B cell (primary cell): ENCODE results near the gene DPYSL4. TPM values are rescaled to one million over a fixed set of nuclear protein-coding genes. Genes with fewer than 3 reads are reported as not detected.

Experiments
- ATAC-seq: fragments of 200-7000 bp; cut with Tn5 transposase; one replicate; pipeline ENCODE4 v1.10.0; 2021; ENCODE audit warnings: low read depth, mild to moderate bottlenecking, moderate number of reproducible peaks, moderate library complexity
- CTCF ChIA-PET: fragments of 350-600 bp; sonication (Branson Sonifier 250); formaldehyde crosslinking; loops from one replicate; lab custom pipeline; 2021; ENCODE audit warnings: antibody characterized with exemption, inconsistent platforms; lab: Charles Lee
- POLR2A ChIA-PET: fragments of 350-600 bp; sonication (Branson Sonifier 250); formaldehyde crosslinking; loops from one replicate; lab custom pipeline; 2021; ENCODE audit warnings: antibody characterized with exemption; lab: Charles Lee
- DNase-seq: peaks from one replicate; pipeline ENCODE4 v3.0.0; 2013
- H2AFZ ChIP-seq: 2 replicates; pipeline ENCODE4 v1.6.1; 2012; ENCODE audit warnings: mild to moderate bottlenecking, low read depth, low read length; ENCODE audit not compliant: insufficient read depth, poor library complexity, severe bottlenecking
- H3K27ac ChIP-seq, 2 donors: 1 replicate in 1 of 2; 2 replicates in 1 of 2; pipeline ENCODE4 v1.5.1; 2012 to 2013; ENCODE audit warnings: low read length in 2 of 2, mild to moderate bottlenecking in 2 of 2, moderate library complexity in 1 of 2
- H3K27me3 ChIP-seq, 4 experiments: fragments of 200-600 bp in 1 of 4; sonication (generic) in 1 of 4; replicated peaks in 1 of 4; 1 replicate in 2 of 4; 2 replicates in 2 of 4; pipeline versions ENCODE4 v1.6.1 to v1.7.0; 2013 to 2016; ENCODE audit warnings: low read length in 3 of 4, mild to moderate bottlenecking in 2 of 4, mixed read lengths in 1 of 4, moderate library complexity in 1 of 4; ENCODE audit not compliant: insufficient read depth in 4 of 4, control insufficient read depth in 3 of 4; ENCODE audit errors: control extremely low read depth in 1 of 4
- H3K36me3 ChIP-seq, 2 experiments: replicated peaks in 1 of 2; 1 replicate in 1 of 2; 2 replicates in 1 of 2; pipeline versions ENCODE4 v1.6.1 to v1.7.1; 2013; ENCODE audit warnings: low read length in 1 of 2; ENCODE audit not compliant: insufficient read depth in 2 of 2, control insufficient read depth in 1 of 2; ENCODE audit errors: control extremely low read depth in 1 of 2, extremely low read depth in 1 of 2
- H3K4me1 ChIP-seq, 2 donors: fragments of 200-600 bp in 1 of 2; sonication (generic) in 1 of 2; 1 replicate in 1 of 2; 2 replicates in 1 of 2; pipeline versions ENCODE4 v1.5.1 to v1.6.1; 2013 to 2017; ENCODE audit warnings: low read length in 2 of 2; ENCODE audit not compliant: control insufficient read depth in 2 of 2, insufficient read depth in 2 of 2
- H3K4me2 ChIP-seq: replicated peaks from 2 replicates; pipeline ENCODE3; 2012; ENCODE audit warnings: mild to moderate bottlenecking, low read depth, low read length; ENCODE audit not compliant: poor library complexity, severe bottlenecking
- H3K4me3 ChIP-seq, 5 experiments: fragments of 200-600 bp in 1 of 5; sonication (generic) in 1 of 5; 1 replicate in 3 of 5; 2 replicates in 2 of 5; pipeline versions ENCODE4 v1.5.1 to v1.7.0; 2011 to 2016; ENCODE audit warnings: low read length in 4 of 5, mild to moderate bottlenecking in 4 of 5, low read depth in 2 of 5, control low read depth in 1 of 5, moderate library complexity in 1 of 5; ENCODE audit not compliant: insufficient read depth in 1 of 5; ENCODE audit errors: control extremely low read depth in 1 of 5, extremely low read depth in 1 of 5
- H3K79me2 ChIP-seq: fragments of 200-600 bp; sonication (generic); one replicate; pipeline ENCODE4 v1.6.0; 2016; ENCODE audit warnings: low read length; ENCODE audit not compliant: control insufficient read depth, insufficient read depth
- H3K9ac ChIP-seq: fragments of 200-600 bp; sonication (generic); 2 replicates; pipeline ENCODE4 v1.6.1; 2017; ENCODE audit warnings: mild to moderate bottlenecking, low read length, moderate library complexity
- H3K9me3 ChIP-seq, 3 donors: one replicate each; pipeline versions ENCODE4 v1.6.1 to v1.7.1; 2013; ENCODE audit warnings: low read length in 2 of 3; ENCODE audit not compliant: control insufficient read depth in 2 of 3, insufficient read depth in 1 of 3; ENCODE audit errors: control extremely low read depth in 1 of 3
- H4K20me1 ChIP-seq: 2 replicates; pipeline ENCODE4 v1.6.0; 2012; ENCODE audit warnings: mild to moderate bottlenecking, low read length; ENCODE audit not compliant: insufficient read depth, control insufficient read depth, poor library complexity, severe bottlenecking
- H3K27ac Mint-ChIP-seq: one replicate; pipeline ENCODE4 v1.8.0; 2021; ENCODE audit warnings: mixed read lengths
- H3K27me3 Mint-ChIP-seq: one replicate; pipeline ENCODE4 v1.8.0; 2021; ENCODE audit warnings: mixed read lengths
- H3K4me1 Mint-ChIP-seq: one replicate; pipeline ENCODE4 v1.8.0; 2021; ENCODE audit warnings: mixed read lengths
- H3K4me3 Mint-ChIP-seq: one replicate; pipeline ENCODE4 v1.8.0; 2021; ENCODE audit warnings: mixed read lengths
- H3K9me3 Mint-ChIP-seq: one replicate; pipeline ENCODE4 v1.8.0; 2022; ENCODE audit warnings: mixed read lengths; ENCODE audit not compliant: insufficient read depth
- CTCF ChIP-seq: fragments of 200-600 bp; IDR thresholded peaks from one replicate; pipeline ENCODE4 v1.8.0; 2022; ENCODE audit warnings: antibody characterized with exemption, mild to moderate bottlenecking
- EZH2 ChIP-seq: IDR thresholded peaks from 2 replicates; pipeline ENCODE4 v1.6.1; 2012; ENCODE audit warnings: borderline replicate concordance, low read depth, mild to moderate bottlenecking, moderate library complexity, low read length; ENCODE audit not compliant: insufficient read depth, poor library complexity, severe bottlenecking
- whole genome bisulfite sequencing: methylation state at CpG from one replicate; pipeline ENCODE4 v1.1.5; 2013; ENCODE audit warnings: missing lambda C conversion rate; ENCODE audit not compliant: insufficient coverage; 5-methylcytosine and 5-hydroxymethylcytosine counted together
- intact Hi-C: fragments of 100-400 bp; cut with micrococcal nuclease; formaldehyde crosslinking; loops from one replicate; pipeline ENCODE4 v1.10.0; 2022
- polyA plus RNA-seq: library from polyadenylated mRNA; depleted of rRNA; stranded (reverse); fragments of >200 nt; gene quantifications from 2 replicates; pipeline ENCODE4 v1.2.3, GENCODE V29; 2012
- total RNA-seq, 2 donors: library from RNA; stranded (reverse); fragments of 120-200 nt in 1 of 2; gene quantifications; 1 replicate in 1 of 2; 2 replicates in 1 of 2; pipeline versions ENCODE4 v1.2.3 to v1.2.4, GENCODE V29; 2013 to 2022

The DPYSL4 gene
- total and polyA plus RNA-seq, 2 donors (not counting 1 experiment from before 2014, with no cell fraction given): 0.03 to 0.22 TPM

- Histone ChIP-seq H3K36me3 (no peaks in the 10 kb centered on the region), H3K4me1 (no peaks in the 10 kb centered on the region), H2AFZ (no peak overlapping the region), H3K79me2 (no peaks in the 10 kb centered on the region), H3K4me3 (no peak overlapping the region), H3K27me3 (no peaks in the 10 kb centered on the region), H3K27ac (no peak overlapping the region), H3K9me3 (peaks cover 0 to 5% (median 0%) of the 10 kb centered on the region in 3 donors), H3K9ac (no peak overlapping the region), H3K4me2 (no peak overlapping the region), H4K20me1 (no peaks in the 10 kb centered on the region)
- intact Hi-C loops: no loop called here
- CTCF ChIA-PET: no interaction called here
- 79% methylated on average over 12 of the region's 13 CpGs for WGBS
- Mint-ChIP-seq H3K27me3 (no peaks in the 10 kb centered on the region), H3K27ac (no peak overlapping the region), H3K9me3 (no peaks in the 10 kb centered on the region), H3K4me1 (no peaks in the 10 kb centered on the region), H3K4me3 (no peak overlapping the region)
- DNase-seq (no peak), ATAC-seq (no peak)
- POLR2A ChIA-PET: no interaction called here
- no peak for TF ChIP-seq EZH2
- no peak for TF ChIP-seq CTCF
Observed at GRCh38 chr10:132152896-132153580, 33.7 kb upstream of the DPYSL4 start.

- no peaks in the 10 kb centered on the region for H3K9me3 Mint-ChIP-seq
- Histone ChIP-seq H3K36me3 (no peaks in the 10 kb centered on the region), H3K9me3 (peaks cover 0 to 10% (median 0%) of the 10 kb centered on the region in 3 donors), H3K4me1 (no peaks in the 10 kb centered on the region), H3K9ac (no peak overlapping the region), H4K20me1 (no peaks in the 10 kb centered on the region), H2AFZ (no peak overlapping the region), H3K4me3 (no peak overlapping the region), H3K79me2 (no peaks in the 10 kb centered on the region), H3K27ac (no peak overlapping the region), H3K4me2 (no peak overlapping the region), H3K27me3 (no peaks in the 10 kb centered on the region)
- WGBS: 80% methylated on average over 19 of the region's 19 CpGs
- no peak overlapping the region for H3K27ac Mint-ChIP-seq
- CTCF ChIA-PET: no interaction called here
- DNase-seq: no peak
- no peaks in the 10 kb centered on the region for H3K4me1 Mint-ChIP-seq
- POLR2A ChIA-PET: no interaction called here
- intact Hi-C loops: no loop called here
- no peak for TF ChIP-seq EZH2
- no peak for TF ChIP-seq CTCF
- no peak overlapping the region for H3K4me3 Mint-ChIP-seq
- no peak for ATAC-seq
- H3K27me3 Mint-ChIP-seq: no peaks in the 10 kb centered on the region
Observed at GRCh38 chr10:132153616-132154217, 33.0 kb upstream of the DPYSL4 start.
